Measurements from ENCODE around the gene TAF8.

The TAF8 gene

GRCh38 chr6:42010185-42010891 lies 40.0 kb upstream of the TAF8 start:
- no peak for DNase-seq
- peaks cover 8% of the 10 kb centered on the region for H3K27me3 Mint-ChIP-seq (ENCODE audit: low read depth, poor library complexity)
- no peaks in the 10 kb centered on the region for H3K9me3 Mint-ChIP-seq
- peak overlapping the region; percentile 68 for H3K27ac Mint-ChIP-seq
- H3K36me3 Mint-ChIP-seq (ENCODE audit: low read depth) = no peaks in the 10 kb centered on the region
- no peak for TF ChIP-seq CTCF (IDR thresholded peaks at IDR 0.05)
- H3K4me3 Mint-ChIP-seq = no peak overlapping the region
- peaks cover 22% of the 10 kb centered on the region for H3K4me1 Mint-ChIP-seq

GRCh38 chr6:42010909-42011308 lies 39.4 kb upstream of the TAF8 start:
- no peak for DNase-seq
- Mint-ChIP-seq H3K27ac (peak overlapping the region; percentile 35), H3K4me3 (no peak overlapping the region), H3K27me3 (ENCODE audit: low read depth, poor library complexity) (peaks cover 8% of the 10 kb centered on the region), H3K9me3 (no peaks in the 10 kb centered on the region), H3K36me3 (ENCODE audit: low read depth) (no peaks in the 10 kb centered on the region), H3K4me1 (peaks cover 22% of the 10 kb centered on the region)
- TF ChIP-seq CTCF (IDR thresholded peaks at IDR 0.05) = no peak

GRCh38 chr6:42012501-42013133 lies 37.7 kb upstream of the TAF8 start:
- no peaks in the 10 kb centered on the region for H3K9me3 Mint-ChIP-seq
- no peak for TF ChIP-seq CTCF (IDR thresholded peaks at IDR 0.05)
- no peak for DNase-seq
- H3K27me3 Mint-ChIP-seq (ENCODE audit: low read depth, poor library complexity) = peaks cover 11% of the 10 kb centered on the region
- H3K27ac Mint-ChIP-seq = no peak overlapping the region
- H3K36me3 Mint-ChIP-seq (ENCODE audit: low read depth) = no peaks in the 10 kb centered on the region
- H3K4me1 Mint-ChIP-seq = peaks cover 15% of the 10 kb centered on the region
- no peak overlapping the region for H3K4me3 Mint-ChIP-seq

GRCh38 chr6:42013134-42013516 lies 37.2 kb upstream of the TAF8 start:
- no peaks in the 10 kb centered on the region for H3K9me3 Mint-ChIP-seq
- no peak overlapping the region for H3K27ac Mint-ChIP-seq
- DNase-seq = no peak
- TF ChIP-seq CTCF (IDR thresholded peaks at IDR 0.05) = no peak
- H3K4me3 Mint-ChIP-seq = no peak overlapping the region
- H3K27me3 Mint-ChIP-seq (ENCODE audit: low read depth, poor library complexity) = peaks cover 11% of the 10 kb centered on the region
- H3K4me1 Mint-ChIP-seq = peaks cover 14% of the 10 kb centered on the region
- H3K36me3 Mint-ChIP-seq (ENCODE audit: low read depth) = no peaks in the 10 kb centered on the region

GRCh38 chr6:42017021-42017643 lies 33.2 kb upstream of the TAF8 start:
- no peak for DNase-seq
- Mint-ChIP-seq H3K36me3 (ENCODE audit: low read depth) (no peaks in the 10 kb centered on the region), H3K27me3 (ENCODE audit: low read depth, poor library complexity) (peaks cover 8% of the 10 kb centered on the region), H3K27ac (peak overlapping the region; percentile 12), H3K4me1 (no peaks in the 10 kb centered on the region), H3K4me3 (no peak overlapping the region), H3K9me3 (no peaks in the 10 kb centered on the region)
- no peak for TF ChIP-seq CTCF (IDR thresholded peaks at IDR 0.05)

Measured in nephron progenitor cell (in vitro differentiated cells).